Stimulated activated CD8-positive, alpha-beta memory T cell treated with anti-CD3 and anti-CD28 coated beads, Interleukin-15, amount 100 ng/mL, for 48 hours (primary cell): ENCODE results near the gene GALNS.

Experiments
- DNase-seq, 2 donors: peaks; one replicate each; pipeline ENCODE4 v3.0.0-alpha.2; 2020; ENCODE audit warnings: low read depth in 2 of 2

Gene GALNS

GRCh38 chr16:88770461-88771293 lies 86.1 kb downstream of the GALNS start:
- DNase-seq: no peak

GRCh38 chr16:88769617-88770460 lies 86.9 kb downstream of the GALNS start:
- DNase-seq: no peak

GRCh38 chr16:88768071-88768783 lies 88.5 kb downstream of the GALNS start:
- no peak for DNase-seq

DNA sequence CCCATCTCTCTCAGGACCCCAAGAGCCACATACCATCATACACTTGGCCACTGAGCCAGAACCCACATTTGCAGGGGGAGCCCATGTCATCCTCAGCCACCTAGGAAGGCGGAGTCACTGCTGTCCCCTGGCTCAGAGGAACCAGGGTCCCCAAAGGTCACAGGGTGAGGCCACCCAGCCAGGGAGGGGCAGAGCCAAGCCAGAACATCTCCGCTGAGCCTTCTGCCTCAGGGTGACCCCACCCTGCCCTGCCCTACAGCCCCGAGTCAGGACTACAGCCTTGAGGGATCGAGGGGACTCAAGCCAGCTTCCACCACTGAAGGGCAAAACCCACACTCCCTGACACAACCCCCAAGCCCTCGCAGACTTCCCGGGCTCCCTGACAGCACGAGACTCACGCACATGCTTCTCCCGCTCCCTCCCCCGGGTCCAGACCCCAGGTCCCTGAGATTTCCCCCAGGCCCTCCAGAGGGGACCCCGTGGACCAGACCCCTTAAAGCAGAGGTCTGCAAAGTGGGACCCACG lies 89.1 kb downstream of the GALNS start:
- DNase-seq: no peak

- no peak for DNase-seq
Measured at GRCh38 chr16:88766975-88767374, 89.8 kb downstream of the GALNS start.

DNA sequence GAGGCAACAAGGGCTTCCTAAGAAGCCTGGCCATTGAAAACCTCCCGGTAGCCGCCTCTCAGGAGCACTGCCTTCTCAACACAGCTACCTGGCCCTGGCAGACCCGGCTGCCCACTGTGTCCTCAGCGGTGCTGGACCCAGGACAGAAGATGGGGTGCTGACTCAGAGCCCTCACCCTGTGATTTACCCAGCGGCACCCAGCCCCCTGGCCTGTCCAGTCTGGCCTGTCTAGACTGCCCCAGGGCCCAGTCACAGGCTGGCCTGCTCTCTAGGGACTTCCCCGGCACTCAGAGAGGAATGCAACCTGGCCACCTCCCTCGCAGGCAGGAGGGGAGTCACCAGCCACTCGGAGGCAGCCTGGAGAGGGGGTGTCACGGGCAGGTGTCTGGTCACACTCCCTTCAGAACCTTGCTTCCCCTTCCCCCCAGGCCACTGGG lies 91.8 kb downstream of the GALNS start:
- no peak for DNase-seq

GRCh38 chr16:88764080-88764479 lies 92.7 kb downstream of the GALNS start:
- no peak for DNase-seq
